HL-60/S4 (cell line): ENCODE data around the gene ZCCHC14.

Experiments used
- in situ Hi-C: fragments of 300-500 bp; cut with MboI; formaldehyde crosslinking; loops from 2 replicates; pipeline ENCODE4 v1.14.3; 2022; ENCODE audit warnings: low sequenced_read_pairs

The ZCCHC14 gene

GRCh38 chr16:87492721-87493607, at the start of gene ZCCHC14:
Gene ZCCHC14, minus strand, starts transcription at chr16:87493024. Its CDS starts 786 bp downstream, at chr16:87492238.
- in situ Hi-C loops = no loop called here

GRCh38 chr16:87541872-87542234, 49.0 kb upstream of the ZCCHC14 start:
- in situ Hi-C loops = no loop called here

- in situ Hi-C loops = no loop called here
Measured at GRCh38 chr16:87541147-87541871, 48.5 kb upstream of the ZCCHC14 start.

GRCh38 chr16:87540897-87541146, 48.0 kb upstream of the ZCCHC14 start:
- in situ Hi-C loops = no loop called here

GRCh38 chr16:87540072-87540896, 47.5 kb upstream of the ZCCHC14 start:
- in situ Hi-C loops = no loop called here

GRCh38 chr16:87539113-87539512, 46.3 kb upstream of the ZCCHC14 start:
- in situ Hi-C loops = no loop called here

- in situ Hi-C loops = no loop called here
Measured at GRCh38 chr16:87538594-87538993, 45.8 kb upstream of the ZCCHC14 start.

GRCh38 chr16:87538160-87538559, 45.3 kb upstream of the ZCCHC14 start:
- in situ Hi-C loops = no loop called here

GRCh38 chr16:87536795-87537142, 43.9 kb upstream of the ZCCHC14 start:
- in situ Hi-C loops = no loop called here

- in situ Hi-C loops = no loop called here
Measured at GRCh38 chr16:87535855-87536794, 43.3 kb upstream of the ZCCHC14 start.

GRCh38 chr16:87535457-87535854, 42.6 kb upstream of the ZCCHC14 start:
- in situ Hi-C loops = no loop called here

- in situ Hi-C loops = no loop called here
Measured at GRCh38 chr16:87534751-87535150, 41.9 kb upstream of the ZCCHC14 start.

- in situ Hi-C loops = no loop called here
Measured at GRCh38 chr16:87534030-87534653, 41.3 kb upstream of the ZCCHC14 start.

GRCh38 chr16:87533061-87533460, 40.2 kb upstream of the ZCCHC14 start:
- in situ Hi-C loops = no loop called here

- in situ Hi-C loops = no loop called here
Measured at GRCh38 chr16:87531418-87531817, 38.6 kb upstream of the ZCCHC14 start.

GRCh38 chr16:87528690-87529579, 36.1 kb upstream of the ZCCHC14 start:
- in situ Hi-C loops = no loop called here

GRCh38 chr16:87527055-87527724, 34.4 kb upstream of the ZCCHC14 start:
- in situ Hi-C loops = no loop called here

- in situ Hi-C loops = no loop called here
Measured at GRCh38 chr16:87526238-87526947, 33.6 kb upstream of the ZCCHC14 start.
